A549 (cell line): ENCODE measurements around the gene MRRF. TPM values are rescaled to one million over a fixed set of nuclear protein-coding genes. Genes with fewer than 3 reads are reported as not detected.

Experiments
- ATAC-seq, 2 experiments: fragments of 200-7000 bp in 1 of 2; fragments of >200 bp in 1 of 2; cut with Nextera tagmentation in 1 of 2; cut with Tn5 transposase in 1 of 2; 3 replicates each; pipeline versions ENCODE4 v1.8.0 to v1.9.1; 2018 to 2020; ENCODE audit warnings: mild to moderate bottlenecking in 1 of 2, moderate library complexity in 1 of 2
- CTCF ChIA-PET: fragments of 300-600 bp; sonication (Branson Sonifier 250); formaldehyde crosslinking; extraction: SDS; loops from one replicate; lab custom pipeline; 2021; ENCODE audit warnings: antibody characterized with exemption, inconsistent platforms; lab: Yijun Ruan, JAX
- POLR2A ChIA-PET: fragments of 350-600 bp; formaldehyde crosslinking; extraction: SDS; loops from one replicate; lab custom pipeline; 2021; ENCODE audit warnings: antibody characterized with exemption, inconsistent platforms; lab: Yijun Ruan, JAX
- DNase-seq, 2 experiments: peaks; one replicate each; pipeline versions ENCODE4 v3.0.0 to v3.0.0-alpha.2; 2011 to 2016; ENCODE audit warnings: low read depth in 1 of 2, low spot score in 1 of 2
- FAIRE-seq: peaks from 2 replicates; lab custom pipeline; 2011; peaks lifted over from hg19 to GRCh38; lab: Jason Lieb, UNC
- H3K27ac ChIP-seq, 2 experiments: fragments of >200 bp; sonication (Bioruptor Twin); formaldehyde crosslinking; 3 replicates each; pipeline ENCODE4 v1.5.1; 2016 to 2017
- H3K4me1 ChIP-seq: fragments of >200 bp; sonication (Bioruptor Twin); formaldehyde crosslinking; 3 replicates; pipeline ENCODE4 v1.6.1; 2016
- H3K4me2 ChIP-seq: fragments of >200 bp; sonication (Bioruptor Twin); formaldehyde crosslinking; 3 replicates; pipeline ENCODE4 v1.6.1; 2016
- H3K4me3 ChIP-seq: fragments of >200 bp; sonication (Bioruptor Twin); formaldehyde crosslinking; 3 replicates; pipeline ENCODE4 v1.5.1; 2016
- H3K9me3 ChIP-seq: fragments of >200 bp; sonication (Bioruptor Twin); formaldehyde crosslinking; 3 replicates; pipeline ENCODE4 v1.6.1; 2016
- BHLHE40 ChIP-seq: IDR thresholded peaks from 2 replicates; pipeline ENCODE4 v1.6.1; 2012; ENCODE audit warnings: low read depth, low read length, inconsistent platforms
- CBX8 ChIP-seq: fragments of 200-600 bp; sonication (generic); IDR thresholded peaks from 2 replicates; pipeline ENCODE4 v1.6.1; 2016
- CEBPB ChIP-seq, 2 experiments: fragments of >200 bp in 1 of 2; sonication (Bioruptor Twin) in 1 of 2; formaldehyde crosslinking in 1 of 2; IDR thresholded peaks; 2 replicates each; pipeline ENCODE4 v1.6.1; 2012 to 2016
- CHD2 ChIP-seq: fragments of 150-350 bp; IDR thresholded peaks from 2 replicates; pipeline ENCODE4 v1.6.1; 2014; ENCODE audit warnings: low read length; ENCODE audit not compliant: partially characterized antibody
- EHMT2 ChIP-seq: fragments of 200-600 bp; sonication (generic); IDR thresholded peaks from 2 replicates; pipeline ENCODE4 v1.6.1; 2016; ENCODE audit warnings: antibody characterized with exemption, low read depth, mild to moderate bottlenecking, moderate library complexity
- EP300 ChIP-seq, 2 experiments: fragments of >200 bp; sonication (Bioruptor Twin); formaldehyde crosslinking; IDR thresholded peaks; 2 replicates in 1 of 2; 3 replicates in 1 of 2; pipeline ENCODE4 v1.6.1; 2016 to 2017
- FOSB ChIP-seq: fragments of 250-450 bp; sonication (Bioruptor Pico); IDR thresholded peaks from 2 replicates; pipeline ENCODE4 v1.5.0; 2020; ENCODE audit warnings: mild to moderate bottlenecking, moderate library complexity
- FOSL2 ChIP-seq, 2 experiments: fragments of 450-650 bp in 1 of 2; fragments of >200 bp in 1 of 2; sonication (Bioruptor Twin) in 1 of 2; formaldehyde crosslinking; IDR thresholded peaks; 2 replicates each; pipeline versions ENCODE4 v1.5.0 to v1.6.1; 2016 to 2020; ENCODE audit warnings: mild to moderate bottlenecking in 1 of 2, moderate library complexity in 1 of 2
- FOXS1 ChIP-seq: fragments of 250-450 bp; sonication (Bioruptor Pico); IDR thresholded peaks from 2 replicates; pipeline ENCODE4 v1.5.0; 2020; ENCODE audit warnings: mild to moderate bottlenecking, moderate library complexity
- HEYL ChIP-seq: fragments of 250-450 bp; sonication (Bioruptor Pico); IDR thresholded peaks from 2 replicates; pipeline ENCODE4 v1.8.0; 2021; ENCODE audit warnings: mild to moderate bottlenecking, moderate library complexity
- JUN ChIP-seq, 2 experiments: fragments of >200 bp; sonication (Bioruptor Twin); formaldehyde crosslinking; IDR thresholded peaks; 2 replicates in 1 of 2; 3 replicates in 1 of 2; pipeline ENCODE4 v1.6.1; 2016 to 2017
- JUNB ChIP-seq: fragments of >200 bp; sonication (Bioruptor Twin); formaldehyde crosslinking; IDR thresholded peaks from 2 replicates; pipeline ENCODE4 v1.6.1; 2016
- MAZ ChIP-seq: fragments of 150-350 bp; IDR thresholded peaks from 2 replicates; pipeline ENCODE4 v1.6.1; 2014; ENCODE audit warnings: antibody characterized with exemption, low read depth, low read length, borderline replicate concordance
- POLR2AphosphoS2 ChIP-seq: conservative IDR thresholded peaks from 2 replicates; pipeline ENCODE4 v1.6.1; 2012; ENCODE audit warnings: low read length, improper control_type of control experiment, inconsistent platforms
- RAD21 ChIP-seq, 2 experiments: fragments of >200 bp in 1 of 2; sonication (Bioruptor Twin) in 1 of 2; formaldehyde crosslinking in 1 of 2; IDR thresholded peaks in 1 of 2; conservative IDR thresholded peaks in 1 of 2; 2 replicates in 1 of 2; 3 replicates in 1 of 2; pipeline ENCODE4 v1.6.1; 2012 to 2018; ENCODE audit warnings: inconsistent platforms in 1 of 2
- RFX5 ChIP-seq: fragments of 450-650 bp; IDR thresholded peaks from 2 replicates; pipeline ENCODE4 v1.7.1; 2014; ENCODE audit warnings: antibody characterized with exemption, mild to moderate bottlenecking, moderate library complexity
- ZC3H11A ChIP-seq: fragments of 450-650 bp; IDR thresholded peaks from 2 replicates; pipeline ENCODE4 v1.6.1; 2014; ENCODE audit warnings: antibody characterized with exemption, mild to moderate bottlenecking
- ZSCAN20 ChIP-seq: fragments of 250-450 bp; sonication (Bioruptor Pico); IDR thresholded peaks from 2 replicates; pipeline ENCODE4 v1.8.0; 2022; ENCODE audit warnings: mild to moderate bottlenecking, moderate library complexity
- WGBS: methylation state at CpG from one replicate; pipeline ENCODE4 v1.1.6; 2017; ENCODE audit errors: missing lambda C conversion rate; 5-methylcytosine and 5-hydroxymethylcytosine counted together
- polyA plus RNA-seq, 4 experiments: library from polyadenylated mRNA; depleted of rRNA in 3 of 4; stranded (reverse); fragments of >200 nt; fragmentation: RNase III in 1 of 4; extraction: RNeasy Plus Mini Kit Qiagen cat#74134 plus additional on column Dnase treatment in 1 of 4; gene quantifications; 2 replicates in 3 of 4; 3 replicates in 1 of 4; pipeline ENCODE4 v1.2.3, GENCODE V29; 2011 to 2017
- TF ChIP-seq, protein P1 (sequence below): fragments of 450-650 bp; IDR thresholded peaks from 2 replicates; pipeline ENCODE4 v1.6.1; 2014; ENCODE audit warnings: antibody characterized with exemption
- TF ChIP-seq, protein P2 (sequence below): IDR thresholded peaks from 2 replicates; pipeline ENCODE4 v1.6.1; 2012
- TF ChIP-seq, protein P3 (sequence below): fragments of >200 bp; sonication (Bioruptor Twin); formaldehyde crosslinking; IDR thresholded peaks from 3 replicates; pipeline ENCODE4 v1.6.1; 2016
- TF ChIP-seq, protein P4 (sequence below): fragments of 150-350 bp; IDR thresholded peaks from 2 replicates; pipeline ENCODE4 v1.6.1; 2014; ENCODE audit warnings: low read depth, mild to moderate bottlenecking, low read length
- TF ChIP-seq, protein P5 (sequence below): fragments of >200 bp; sonication (Bioruptor Twin); formaldehyde crosslinking; IDR thresholded peaks from 3 replicates; pipeline ENCODE4 v1.5.1; 2016

MRRF gene
- polyA plus RNA-seq, 2 of the 4 experiments (the other 2 are of a cell fraction), result 63.6 to 107 TPM

DNA sequence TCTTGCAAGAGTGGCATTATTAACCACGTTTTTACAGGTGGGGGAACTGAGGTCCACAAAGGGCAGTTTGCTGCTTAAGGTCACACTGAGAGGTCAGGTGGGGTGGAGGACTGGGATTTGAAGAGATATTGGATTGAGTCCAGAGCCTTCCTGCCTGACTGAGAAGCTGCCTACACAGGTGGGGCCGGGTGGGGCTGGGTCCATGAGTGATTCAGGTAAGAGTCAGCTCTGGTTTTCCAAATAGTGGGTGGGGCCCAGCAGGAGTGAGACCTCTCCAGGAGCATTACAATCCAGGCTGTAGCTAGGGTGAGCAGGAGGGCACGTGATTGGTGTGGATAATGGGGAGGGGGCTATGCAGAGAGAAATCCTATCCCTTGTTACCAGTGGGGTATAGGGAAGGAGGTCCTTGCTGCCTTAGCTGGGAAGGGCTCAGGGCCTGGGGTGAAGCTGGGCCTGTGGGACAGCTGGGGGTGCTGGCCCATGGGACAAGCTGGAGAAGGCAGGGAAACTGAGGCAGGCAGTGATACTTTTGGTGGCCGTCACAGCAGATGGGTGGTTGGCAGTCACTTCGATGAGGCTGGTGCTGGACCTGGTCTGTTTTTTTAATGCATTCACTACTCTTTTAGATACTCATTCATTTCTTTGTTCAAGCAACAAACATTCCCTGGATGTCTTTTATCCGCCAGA lies 103.2 kb downstream of the MRRF start:
- no peak overlapping the region for H3K4me2 ChIP-seq
- CTCF ChIA-PET, result interaction anchor here (0.6 to 7.1 kb wide), 7 partner anchors 11 to 1066 kb away, joined by 3 to 44 read pairs (median 4); no protein-coding TSS in a partner anchor
- WGBS, result 70% methylated on average over 6 of the region's 6 CpGs
- H3K27ac ChIP-seq, result no peak overlapping the region
- DNase-seq, result no peak
- ATAC-seq, result no peak
- no peak overlapping the region for H3K4me3 ChIP-seq
- FAIRE-seq, result no peak
- TF ChIP-seq FOSL2 (IDR thresholded peaks at IDR 0.05), result no peak
- no peak for TF ChIP-seq FOSL2 (CRISPR knock-in tag; IDR thresholded peaks at IDR 0.05)
- TF ChIP-seq EP300 (IDR thresholded peaks at IDR 0.05), result no peak
- no peak for TF ChIP-seq RAD21 (conservative IDR thresholded peaks at IDR 0.05 in 1 of 2, IDR thresholded peaks at IDR 0.05 in 1 of 2)
- no peak for TF ChIP-seq ZC3H11A
- TF ChIP-seq, protein P1, sequence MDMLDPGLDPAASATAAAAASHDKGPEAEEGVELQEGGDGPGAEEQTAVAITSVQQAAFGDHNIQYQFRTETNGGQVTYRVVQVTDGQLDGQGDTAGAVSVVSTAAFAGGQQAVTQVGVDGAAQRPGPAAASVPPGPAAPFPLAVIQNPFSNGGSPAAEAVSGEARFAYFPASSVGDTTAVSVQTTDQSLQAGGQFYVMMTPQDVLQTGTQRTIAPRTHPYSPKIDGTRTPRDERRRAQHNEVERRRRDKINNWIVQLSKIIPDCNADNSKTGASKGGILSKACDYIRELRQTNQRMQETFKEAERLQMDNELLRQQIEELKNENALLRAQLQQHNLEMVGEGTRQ, result no peak
- no peak for TF ChIP-seq RFX5
- TF ChIP-seq JUN (IDR thresholded peaks at IDR 0.05), result no peak
- no peak for TF ChIP-seq JUNB
- no peak for TF ChIP-seq CEBPB (IDR thresholded peaks at IDR 0.05)
- TF ChIP-seq, protein P2, sequence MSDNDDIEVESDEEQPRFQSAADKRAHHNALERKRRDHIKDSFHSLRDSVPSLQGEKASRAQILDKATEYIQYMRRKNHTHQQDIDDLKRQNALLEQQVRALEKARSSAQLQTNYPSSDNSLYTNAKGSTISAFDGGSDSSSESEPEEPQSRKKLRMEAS, result no peak
- TF ChIP-seq HEYL, result no peak
- no peak for TF ChIP-seq CBX8
- TF ChIP-seq, protein P3, sequence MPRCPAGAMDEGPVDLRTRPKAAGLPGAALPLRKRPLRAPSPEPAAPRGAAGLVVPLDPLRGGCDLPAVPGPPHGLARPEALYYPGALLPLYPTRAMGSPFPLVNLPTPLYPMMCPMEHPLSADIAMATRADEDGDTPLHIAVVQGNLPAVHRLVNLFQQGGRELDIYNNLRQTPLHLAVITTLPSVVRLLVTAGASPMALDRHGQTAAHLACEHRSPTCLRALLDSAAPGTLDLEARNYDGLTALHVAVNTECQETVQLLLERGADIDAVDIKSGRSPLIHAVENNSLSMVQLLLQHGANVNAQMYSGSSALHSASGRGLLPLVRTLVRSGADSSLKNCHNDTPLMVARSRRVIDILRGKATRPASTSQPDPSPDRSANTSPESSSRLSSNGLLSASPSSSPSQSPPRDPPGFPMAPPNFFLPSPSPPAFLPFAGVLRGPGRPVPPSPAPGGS, result no peak
- POLR2A ChIA-PET, result no interaction called here
- no peaks in the 10 kb centered on the region for H3K9me3 ChIP-seq
- H3K4me1 ChIP-seq, result 0 out of 3 replicates have a peak, but pooled peaks cover 6% of the 10 kb centered on the region

DNA sequence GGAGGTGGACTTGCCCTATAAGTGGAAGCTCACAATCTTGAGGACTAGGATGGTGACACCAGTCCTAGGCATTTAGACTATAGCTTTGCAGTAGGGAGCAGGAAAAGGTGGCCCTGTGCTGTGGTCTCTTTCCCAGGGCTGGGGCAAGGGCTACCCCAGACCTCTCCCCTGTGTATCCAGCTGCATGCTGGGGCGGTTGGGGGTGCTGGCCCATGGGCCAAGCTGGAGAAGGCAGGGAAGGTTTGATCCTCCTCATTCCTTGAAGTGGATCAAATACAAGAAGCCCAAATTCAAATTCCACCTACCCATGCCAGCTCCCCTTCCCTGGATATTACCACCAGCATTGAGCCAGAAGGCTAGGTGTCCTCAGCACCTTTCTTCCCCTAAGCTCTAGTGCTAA lies 104.0 kb downstream of the MRRF start:
- ChIA-PET POLR2A (no interaction called here), CTCF (interaction anchor here (0.6 to 7.1 kb wide), 5 partner anchors 12 to 1067 kb away, joined by 3 to 44 read pairs (median 4); no protein-coding TSS in a partner anchor)
- Histone ChIP-seq H3K4me1 (0 out of 3 replicates have a peak, but pooled peaks cover 6% of the 10 kb centered on the region), H3K4me2 (no peak overlapping the region), H3K4me3 (no peak overlapping the region), H3K9me3 (no peaks in the 10 kb centered on the region), H3K27ac (no peak overlapping the region)
- ATAC-seq (no peak), FAIRE-seq (no peak), DNase-seq (no peak)
- TF ChIP-seq, protein P4, sequence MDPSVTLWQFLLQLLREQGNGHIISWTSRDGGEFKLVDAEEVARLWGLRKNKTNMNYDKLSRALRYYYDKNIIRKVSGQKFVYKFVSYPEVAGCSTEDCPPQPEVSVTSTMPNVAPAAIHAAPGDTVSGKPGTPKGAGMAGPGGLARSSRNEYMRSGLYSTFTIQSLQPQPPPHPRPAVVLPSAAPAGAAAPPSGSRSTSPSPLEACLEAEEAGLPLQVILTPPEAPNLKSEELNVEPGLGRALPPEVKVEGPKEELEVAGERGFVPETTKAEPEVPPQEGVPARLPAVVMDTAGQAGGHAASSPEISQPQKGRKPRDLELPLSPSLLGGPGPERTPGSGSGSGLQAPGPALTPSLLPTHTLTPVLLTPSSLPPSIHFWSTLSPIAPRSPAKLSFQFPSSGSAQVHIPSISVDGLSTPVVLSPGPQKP, result no peak
- TF ChIP-seq, protein P5, sequence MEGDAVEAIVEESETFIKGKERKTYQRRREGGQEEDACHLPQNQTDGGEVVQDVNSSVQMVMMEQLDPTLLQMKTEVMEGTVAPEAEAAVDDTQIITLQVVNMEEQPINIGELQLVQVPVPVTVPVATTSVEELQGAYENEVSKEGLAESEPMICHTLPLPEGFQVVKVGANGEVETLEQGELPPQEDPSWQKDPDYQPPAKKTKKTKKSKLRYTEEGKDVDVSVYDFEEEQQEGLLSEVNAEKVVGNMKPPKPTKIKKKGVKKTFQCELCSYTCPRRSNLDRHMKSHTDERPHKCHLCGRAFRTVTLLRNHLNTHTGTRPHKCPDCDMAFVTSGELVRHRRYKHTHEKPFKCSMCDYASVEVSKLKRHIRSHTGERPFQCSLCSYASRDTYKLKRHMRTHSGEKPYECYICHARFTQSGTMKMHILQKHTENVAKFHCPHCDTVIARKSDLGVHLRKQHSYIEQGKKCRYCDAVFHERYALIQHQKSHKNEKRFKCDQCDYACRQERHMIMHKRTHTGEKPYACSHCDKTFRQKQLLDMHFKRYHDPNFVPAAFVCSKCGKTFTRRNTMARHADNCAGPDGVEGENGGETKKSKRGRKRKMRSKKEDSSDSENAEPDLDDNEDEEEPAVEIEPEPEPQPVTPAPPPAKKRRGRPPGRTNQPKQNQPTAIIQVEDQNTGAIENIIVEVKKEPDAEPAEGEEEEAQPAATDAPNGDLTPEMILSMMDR, result no peak
- no peak for TF ChIP-seq EHMT2
- TF ChIP-seq FOXS1 (CRISPR knock-in tag), result no peak
- TF ChIP-seq POLR2AphosphoS2, result no peak
- no peak for TF ChIP-seq FOSL2 (IDR thresholded peaks at IDR 0.05)
- no peak for TF ChIP-seq FOSL2 (CRISPR knock-in tag; IDR thresholded peaks at IDR 0.05)
- TF ChIP-seq ZSCAN20 (CRISPR knock-in tag), result no peak
- TF ChIP-seq CBX8, result no peak
- no peak for TF ChIP-seq MAZ
- TF ChIP-seq FOSB (CRISPR knock-in tag), result no peak
- no peak for TF ChIP-seq CHD2
- TF ChIP-seq, protein P3, result no peak
- no peak for TF ChIP-seq JUNB
- TF ChIP-seq BHLHE40, result no peak
- no peak for TF ChIP-seq ZC3H11A
- WGBS, result 75% methylated on average over 1 of the region's 1 CpG
